Esophagus muscularis mucosa (tissue), 4 donors: ENCODE data around the gene C8G. TPM values are rescaled to one million over a fixed set of nuclear protein-coding genes. Genes with fewer than 3 reads are reported as not detected.

ENCODE experiments used
- DNase-seq: peaks from one replicate; pipeline ENCODE4 v3.0.0-alpha.2; 2017; ENCODE audit errors: extremely low spot score
- H3K27ac ChIP-seq, 4 donors: fragments of 200-600 bp; sonication (generic); replicated peaks in 1 of 4; 1 replicate in 3 of 4; 2 replicates in 1 of 4; pipeline ENCODE4 v1.5.1; 2016 to 2019; ENCODE audit warnings: mild to moderate bottlenecking in 1 of 4
- H3K27me3 ChIP-seq, 4 donors: fragments of 200-600 bp; sonication (generic); one replicate each; pipeline versions ENCODE4 v1.5.1 to v1.6.0; 2016 to 2019
- H3K36me3 ChIP-seq, 4 donors: fragments of 200-600 bp; sonication (generic); one replicate each; pipeline ENCODE4 v1.5.1; 2016 to 2019
- H3K4me1 ChIP-seq, 4 donors: fragments of 200-600 bp; sonication (generic); one replicate each; pipeline ENCODE4 v1.5.1; 2016 to 2019
- H3K4me3 ChIP-seq, 4 donors: fragments of 200-600 bp; sonication (generic); 1 replicate in 2 of 4; 2 replicates in 2 of 4; pipeline ENCODE4 v1.5.1; 2016 to 2019; ENCODE audit warnings: mild to moderate bottlenecking in 4 of 4, moderate library complexity in 1 of 4
- H3K9me3 ChIP-seq, 4 donors: fragments of 200-600 bp; sonication (generic); 1 replicate in 3 of 4; 2 replicates in 1 of 4; pipeline ENCODE4 v1.5.1; 2016 to 2019
- CTCF ChIP-seq, 3 experiments: fragments of 200-600 bp in 2 of 3; fragments of 450-650 bp in 1 of 3; sonication (generic) in 2 of 3; IDR thresholded peaks; one replicate each; pipeline ENCODE4 v1.5.1; 2017 to 2019; ENCODE audit warnings: antibody characterized with exemption in 3 of 3, mild to moderate bottlenecking in 2 of 3, moderate library complexity in 1 of 3
- EP300 ChIP-seq: sonication (generic); formaldehyde crosslinking; IDR thresholded peaks from one replicate; pipeline ENCODE4 v1.6.1; 2017; ENCODE audit warnings: antibody characterized with exemption
- POLR2A ChIP-seq: fragments of 450-650 bp; IDR thresholded peaks from one replicate; pipeline ENCODE4 v1.6.1; 2017; ENCODE audit warnings: antibody characterized with exemption, moderate library complexity, mild to moderate bottlenecking, low read depth
- POLR2AphosphoS5 ChIP-seq, 2 donors: sonication (generic); formaldehyde crosslinking; IDR thresholded peaks; one replicate each; pipeline ENCODE4 v1.6.1; 2017; ENCODE audit warnings: antibody characterized with exemption in 2 of 2
- WGBS: methylation state at CpG from one replicate; pipeline ENCODE4 v1.1.5; 2018; 5-methylcytosine and 5-hydroxymethylcytosine counted together
- intact Hi-C: fragments of 100-400 bp; cut with DNase I; formaldehyde crosslinking; loops from one replicate; pipeline ENCODE4 v1.15.1; 2023
- total RNA-seq, 4 donors: library from RNA; depleted of rRNA; stranded (reverse); fragments of >200 nt; gene quantifications; one replicate each; pipeline versions ENCODE4 v1.1.0 to v1.2.1, GENCODE V29; 2016

C8G gene
- total RNA-seq, 4 donors from 2014 or later: not detected

GRCh38 chr9:136957901-136958300 lies 12.9 kb downstream of the C8G start:
- Histone ChIP-seq H3K4me3 (no peak overlapping the region), H3K9me3 (no peaks in the 10 kb centered on the region), H3K27ac (no peak overlapping the region), H3K36me3 (no peaks in the 10 kb centered on the region), H3K27me3 (peaks cover 0 to 15% (median 0%) of the 10 kb centered on the region in 4 donors), H3K4me1 (peaks cover 0 to 9% (median 4%) of the 10 kb centered on the region in 4 donors)
- WGBS: 94% methylated on average over 6 of the region's 6 CpGs
- intact Hi-C loops: no loop called here
- no peak for TF ChIP-seq EP300
- TF ChIP-seq CTCF (IDR thresholded peaks at IDR 0.05): no peak
- TF ChIP-seq POLR2A: no peak
- TF ChIP-seq POLR2AphosphoS5 (IDR thresholded peaks at IDR 0.05): no peak
- no peak for DNase-seq

GRCh38 chr9:136958473-136958872 lies 13.4 kb downstream of the C8G start:
- 93% methylated on average over 6 of the region's 7 CpGs for WGBS
- intact Hi-C loops: no loop called here
- peaks cover 0 to 9% (median 4%) of the 10 kb centered on the region in 4 donors for H3K4me1 ChIP-seq
- no peaks in the 10 kb centered on the region for H3K36me3 ChIP-seq
- H3K27ac ChIP-seq: no peak overlapping the region
- H3K27me3 ChIP-seq: peaks cover 0 to 15% (median 0%) of the 10 kb centered on the region in 4 donors
- no peak for DNase-seq
- TF ChIP-seq POLR2A (no peak), EP300 (no peak), CTCF (IDR thresholded peaks at IDR 0.05) (no peak), POLR2AphosphoS5 (IDR thresholded peaks at IDR 0.05) (no peak)
- no peaks in the 10 kb centered on the region for H3K9me3 ChIP-seq
- no peak overlapping the region for H3K4me3 ChIP-seq

- WGBS: 89% methylated on average over 21 of the region's 28 CpGs
- Histone ChIP-seq H3K36me3 (no peaks in the 10 kb centered on the region), H3K4me1 (peaks cover 3 to 10% (median 5%) of the 10 kb centered on the region in 4 donors), H3K27me3 (peaks cover 0 to 21% (median 0%) of the 10 kb centered on the region in 4 donors), H3K9me3 (no peaks in the 10 kb centered on the region), H3K27ac (no peak overlapping the region), H3K4me3 (no peak overlapping the region)
- intact Hi-C loops: no loop called here
- no peak for TF ChIP-seq CTCF (IDR thresholded peaks at IDR 0.05)
- TF ChIP-seq POLR2AphosphoS5 (IDR thresholded peaks at IDR 0.05): no peak
- no peak for TF ChIP-seq EP300
- no peak for TF ChIP-seq POLR2A
- no peak for DNase-seq
Measured at GRCh38 chr9:136958898-136959850, 14.1 kb downstream of the C8G start.

GRCh38 chr9:136960212-136960937 lies 15.3 kb downstream of the C8G start:
- WGBS: 83% methylated on average over 19 of the region's 19 CpGs
- H3K27ac ChIP-seq: no peak overlapping the region

More at GRCh38 chr9:136960212-136960937, 15.3 kb downstream of the C8G start:
- DNase-seq: no peak
- peaks cover 6 to 16% (median 12%) of the 10 kb centered on the region in 4 donors for H3K4me1 ChIP-seq
- H3K9me3 ChIP-seq: no peaks in the 10 kb centered on the region
- no peak for TF ChIP-seq POLR2AphosphoS5 (IDR thresholded peaks at IDR 0.05)
- TF ChIP-seq POLR2A: no peak
- no peak for TF ChIP-seq EP300
- no peak for TF ChIP-seq CTCF (IDR thresholded peaks at IDR 0.05)
- intact Hi-C loops: no loop called here
- no peaks in the 10 kb centered on the region for H3K36me3 ChIP-seq
- H3K27me3 ChIP-seq: peaks cover 0 to 27% (median 0%) of the 10 kb centered on the region in 4 donors
- H3K4me3 ChIP-seq: no peak overlapping the region
